ENCODE results near the gene FLCN. TPM values are rescaled to one million over a fixed set of nuclear protein-coding genes. Genes with fewer than 3 reads are reported as not detected.
"Not testable (repeated sequence)": the region's sequence is repeated elsewhere in the genome, so short reads cannot be mapped to it uniquely, and the experiment has no call there.

Gene FLCN
- total and polyA plus RNA-seq, 4 donors: 31.4 to 118 (median 80.1) TPM

DNA sequence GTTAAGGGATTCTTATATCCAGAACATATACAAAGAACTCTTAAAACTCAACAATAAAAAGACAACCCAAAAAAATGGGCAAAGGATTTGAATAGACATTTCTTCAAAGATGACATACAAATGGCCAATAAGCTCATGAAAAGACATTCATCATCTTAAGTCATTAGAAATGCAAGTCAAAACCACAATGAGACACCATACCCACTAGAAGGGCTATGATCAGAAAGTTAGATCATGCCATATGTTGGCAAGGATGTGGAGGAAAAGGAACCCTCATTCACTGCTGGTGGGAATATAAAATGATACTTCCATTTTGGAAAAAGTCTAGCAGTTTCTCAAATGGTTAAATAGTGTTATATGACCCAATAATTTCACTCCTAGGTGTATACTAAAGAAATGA is 40.2 kb downstream of the FLCN start:
- peaks cover 3 to 25% (median 16%) of the 10 kb centered on the region in 5 donors for H3K4me1 ChIP-seq (ENCODE audit: control insufficient read depth in 5 of 5, insufficient read depth in 5 of 5, low read length in 5 of 5)
- no peaks in the 10 kb centered on the region for H3K36me3 ChIP-seq (ENCODE audit: control insufficient read depth in 4 of 4, insufficient read depth in 4 of 4, low read length in 4 of 4)
- no peak overlapping the region for H3K4me3 ChIP-seq
- H3K27ac ChIP-seq (ENCODE audit: low read depth in 1 of 2, low read length in 1 of 2): no peak overlapping the region
- DNase-seq: no peak
- H3K9me3 ChIP-seq (ENCODE audit: control insufficient read depth in 4 of 4, insufficient read depth in 3 of 4, low read length in 3 of 4): no peaks in the 10 kb centered on the region
- no peak overlapping the region for H3K9ac ChIP-seq (ENCODE audit: insufficient read depth in 1 of 2, low read length in 2 of 2)
- no peaks in the 10 kb centered on the region for H3K27me3 ChIP-seq (ENCODE audit: control insufficient read depth in 3 of 3, insufficient read depth in 3 of 3, low read length in 2 of 3)
- no peak for ATAC-seq (ENCODE audit: insufficient read depth, low FRiP score)
- TF ChIP-seq, protein P1, sequence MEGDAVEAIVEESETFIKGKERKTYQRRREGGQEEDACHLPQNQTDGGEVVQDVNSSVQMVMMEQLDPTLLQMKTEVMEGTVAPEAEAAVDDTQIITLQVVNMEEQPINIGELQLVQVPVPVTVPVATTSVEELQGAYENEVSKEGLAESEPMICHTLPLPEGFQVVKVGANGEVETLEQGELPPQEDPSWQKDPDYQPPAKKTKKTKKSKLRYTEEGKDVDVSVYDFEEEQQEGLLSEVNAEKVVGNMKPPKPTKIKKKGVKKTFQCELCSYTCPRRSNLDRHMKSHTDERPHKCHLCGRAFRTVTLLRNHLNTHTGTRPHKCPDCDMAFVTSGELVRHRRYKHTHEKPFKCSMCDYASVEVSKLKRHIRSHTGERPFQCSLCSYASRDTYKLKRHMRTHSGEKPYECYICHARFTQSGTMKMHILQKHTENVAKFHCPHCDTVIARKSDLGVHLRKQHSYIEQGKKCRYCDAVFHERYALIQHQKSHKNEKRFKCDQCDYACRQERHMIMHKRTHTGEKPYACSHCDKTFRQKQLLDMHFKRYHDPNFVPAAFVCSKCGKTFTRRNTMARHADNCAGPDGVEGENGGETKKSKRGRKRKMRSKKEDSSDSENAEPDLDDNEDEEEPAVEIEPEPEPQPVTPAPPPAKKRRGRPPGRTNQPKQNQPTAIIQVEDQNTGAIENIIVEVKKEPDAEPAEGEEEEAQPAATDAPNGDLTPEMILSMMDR (IDR thresholded peaks at IDR 0.05; ENCODE audit: control extremely low read depth, extremely low read depth): no peak

DNA sequence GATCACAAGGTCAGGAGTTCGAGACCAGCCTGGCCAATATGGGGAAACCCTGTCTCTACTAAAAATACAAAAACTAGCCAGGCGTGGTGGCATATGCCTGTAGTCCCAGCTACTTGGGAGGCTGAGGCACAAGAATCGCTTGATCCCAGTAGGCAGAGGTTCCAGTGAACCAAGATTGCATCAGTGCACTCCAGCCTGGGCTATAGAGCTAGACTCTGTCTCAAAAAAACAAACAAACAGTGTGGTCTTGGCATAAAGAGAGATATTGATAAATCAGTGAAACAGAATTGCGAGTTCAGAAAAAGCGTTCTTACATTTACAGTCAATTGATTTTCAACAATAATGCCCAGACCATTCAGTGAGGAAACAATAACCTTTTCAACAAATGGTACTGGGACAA is 41.5 kb downstream of the FLCN start:
- H3K27me3 ChIP-seq (ENCODE audit: control insufficient read depth in 3 of 3, insufficient read depth in 3 of 3, low read length in 2 of 3); H3K27ac ChIP-seq (ENCODE audit: low read depth in 1 of 2, low read length in 1 of 2); H3K9me3 ChIP-seq (ENCODE audit: control insufficient read depth in 4 of 4, insufficient read depth in 3 of 4, low read length in 3 of 4); H3K4me3 ChIP-seq; H3K36me3 ChIP-seq (ENCODE audit: control insufficient read depth in 4 of 4, insufficient read depth in 4 of 4, low read length in 4 of 4); ATAC-seq (ENCODE audit: insufficient read depth, low FRiP score); DNase-seq; H3K9ac ChIP-seq (ENCODE audit: insufficient read depth in 1 of 2, low read length in 2 of 2): not testable (repeated sequence)
- peaks cover 5 to 14% (median 6%) of the 10 kb centered on the region in 5 donors for H3K4me1 ChIP-seq (ENCODE audit: control insufficient read depth in 5 of 5, insufficient read depth in 5 of 5, low read length in 5 of 5)
- 95 to 97% methylated on average over 5 of the region's 5 CpGs for WGBS, 2 donors

- H3K4me3 ChIP-seq: no peak overlapping the region
- no peak overlapping the region for H3K9ac ChIP-seq (ENCODE audit: insufficient read depth in 1 of 2, low read length in 2 of 2)
- H3K27me3 ChIP-seq (ENCODE audit: control insufficient read depth in 3 of 3, insufficient read depth in 3 of 3, low read length in 2 of 3): no peaks in the 10 kb centered on the region
- H3K4me1 ChIP-seq (ENCODE audit: control insufficient read depth in 5 of 5, insufficient read depth in 5 of 5, low read length in 5 of 5): peaks cover 3 to 13% (median 9%) of the 10 kb centered on the region in 5 donors
- TF ChIP-seq, protein P1 (IDR thresholded peaks at IDR 0.05; ENCODE audit: control extremely low read depth, extremely low read depth): no peak
- peak overlapping the region; percentile 56 to 66 for H3K27ac ChIP-seq (ENCODE audit: low read depth in 1 of 2, low read length in 1 of 2)
- peak in 2 of 3 donors; percentile 31 to 44 for DNase-seq
- H3K9me3 ChIP-seq (ENCODE audit: control insufficient read depth in 4 of 4, insufficient read depth in 3 of 4, low read length in 3 of 4): no peaks in the 10 kb centered on the region
- H3K36me3 ChIP-seq (ENCODE audit: control insufficient read depth in 4 of 4, insufficient read depth in 4 of 4, low read length in 4 of 4): peaks cover 0 to 16% (median 9%) of the 10 kb centered on the region in 4 donors
- ATAC-seq (ENCODE audit: insufficient read depth, low FRiP score): no peak
- 63 to 66% methylated on average over 10 of the region's 10 CpGs for WGBS, 2 donors
Measured at GRCh38 chr17:17191961-17192381, 45.0 kb downstream of the FLCN start.

GRCh38 chr17:17191346-17191792 is 45.6 kb downstream of the FLCN start:
- Histone ChIP-seq H3K27me3 (ENCODE audit: control insufficient read depth in 3 of 3, insufficient read depth in 3 of 3, low read length in 2 of 3) (no peaks in the 10 kb centered on the region), H3K4me1 (ENCODE audit: control insufficient read depth in 5 of 5, insufficient read depth in 5 of 5, low read length in 5 of 5) (peaks cover 3 to 13% (median 12%) of the 10 kb centered on the region in 5 donors), H3K9me3 (ENCODE audit: control insufficient read depth in 4 of 4, insufficient read depth in 3 of 4, low read length in 3 of 4) (no peaks in the 10 kb centered on the region), H3K36me3 (ENCODE audit: control insufficient read depth in 4 of 4, insufficient read depth in 4 of 4, low read length in 4 of 4) (peaks cover 0 to 16% (median 11%) of the 10 kb centered on the region in 4 donors), H3K27ac (ENCODE audit: low read depth in 1 of 2, low read length in 1 of 2) (peak overlapping the region in 1 of 2 donors; percentile 34), H3K9ac (ENCODE audit: insufficient read depth in 1 of 2, low read length in 2 of 2) (no peak overlapping the region), H3K4me3 (no peak overlapping the region)
- DNase-seq (peak in 1 of 3 donors; percentile 37), ATAC-seq (ENCODE audit: insufficient read depth, low FRiP score) (no peak)
- TF ChIP-seq, protein P1 (IDR thresholded peaks at IDR 0.05; ENCODE audit: control extremely low read depth, extremely low read depth): no peak
- 64 to 80% methylated on average over 11 of the region's 11 CpGs for WGBS, 2 donors

Data from lung (tissue), 12 donors.